Uterus (tissue), 2 donors: ENCODE measurements around the gene STAC2.

Experiments
- POLR2A ChIP-seq, 2 donors: fragments of 450-650 bp; IDR thresholded peaks; one replicate each; pipeline ENCODE4 v1.6.1; 2016; ENCODE audit warnings: antibody characterized with exemption in 2 of 2, mild to moderate bottlenecking in 1 of 2, moderate library complexity in 1 of 2
- TF ChIP-seq, protein P1 (sequence below), 4 experiments: fragments of 200-600 bp in 2 of 4; fragments of 450-650 bp in 2 of 4; sonication (generic) in 2 of 4; IDR thresholded peaks; one replicate each; pipeline ENCODE4 v1.5.1; 2016 to 2019; ENCODE audit warnings: antibody characterized with exemption in 4 of 4, mild to moderate bottlenecking in 2 of 4, moderate library complexity in 1 of 4

- TF ChIP-seq, protein P1, sequence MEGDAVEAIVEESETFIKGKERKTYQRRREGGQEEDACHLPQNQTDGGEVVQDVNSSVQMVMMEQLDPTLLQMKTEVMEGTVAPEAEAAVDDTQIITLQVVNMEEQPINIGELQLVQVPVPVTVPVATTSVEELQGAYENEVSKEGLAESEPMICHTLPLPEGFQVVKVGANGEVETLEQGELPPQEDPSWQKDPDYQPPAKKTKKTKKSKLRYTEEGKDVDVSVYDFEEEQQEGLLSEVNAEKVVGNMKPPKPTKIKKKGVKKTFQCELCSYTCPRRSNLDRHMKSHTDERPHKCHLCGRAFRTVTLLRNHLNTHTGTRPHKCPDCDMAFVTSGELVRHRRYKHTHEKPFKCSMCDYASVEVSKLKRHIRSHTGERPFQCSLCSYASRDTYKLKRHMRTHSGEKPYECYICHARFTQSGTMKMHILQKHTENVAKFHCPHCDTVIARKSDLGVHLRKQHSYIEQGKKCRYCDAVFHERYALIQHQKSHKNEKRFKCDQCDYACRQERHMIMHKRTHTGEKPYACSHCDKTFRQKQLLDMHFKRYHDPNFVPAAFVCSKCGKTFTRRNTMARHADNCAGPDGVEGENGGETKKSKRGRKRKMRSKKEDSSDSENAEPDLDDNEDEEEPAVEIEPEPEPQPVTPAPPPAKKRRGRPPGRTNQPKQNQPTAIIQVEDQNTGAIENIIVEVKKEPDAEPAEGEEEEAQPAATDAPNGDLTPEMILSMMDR (IDR thresholded peaks at IDR 0.05): no peak
- no peak for TF ChIP-seq POLR2A (IDR thresholded peaks at IDR 0.05)
Measured at GRCh38 chr17:39187152-39187830, 38.5 kb downstream of the STAC2 start.
